ENCODE results near the gene CSMD2. TPM values are rescaled to one million over a fixed set of nuclear protein-coding genes. Genes with fewer than 3 reads are reported as not detected.

The CSMD2 gene
- polyA plus RNA-seq, 1 of the 3 experiments (the other 2 are of a cell fraction), result not detected

DNA sequence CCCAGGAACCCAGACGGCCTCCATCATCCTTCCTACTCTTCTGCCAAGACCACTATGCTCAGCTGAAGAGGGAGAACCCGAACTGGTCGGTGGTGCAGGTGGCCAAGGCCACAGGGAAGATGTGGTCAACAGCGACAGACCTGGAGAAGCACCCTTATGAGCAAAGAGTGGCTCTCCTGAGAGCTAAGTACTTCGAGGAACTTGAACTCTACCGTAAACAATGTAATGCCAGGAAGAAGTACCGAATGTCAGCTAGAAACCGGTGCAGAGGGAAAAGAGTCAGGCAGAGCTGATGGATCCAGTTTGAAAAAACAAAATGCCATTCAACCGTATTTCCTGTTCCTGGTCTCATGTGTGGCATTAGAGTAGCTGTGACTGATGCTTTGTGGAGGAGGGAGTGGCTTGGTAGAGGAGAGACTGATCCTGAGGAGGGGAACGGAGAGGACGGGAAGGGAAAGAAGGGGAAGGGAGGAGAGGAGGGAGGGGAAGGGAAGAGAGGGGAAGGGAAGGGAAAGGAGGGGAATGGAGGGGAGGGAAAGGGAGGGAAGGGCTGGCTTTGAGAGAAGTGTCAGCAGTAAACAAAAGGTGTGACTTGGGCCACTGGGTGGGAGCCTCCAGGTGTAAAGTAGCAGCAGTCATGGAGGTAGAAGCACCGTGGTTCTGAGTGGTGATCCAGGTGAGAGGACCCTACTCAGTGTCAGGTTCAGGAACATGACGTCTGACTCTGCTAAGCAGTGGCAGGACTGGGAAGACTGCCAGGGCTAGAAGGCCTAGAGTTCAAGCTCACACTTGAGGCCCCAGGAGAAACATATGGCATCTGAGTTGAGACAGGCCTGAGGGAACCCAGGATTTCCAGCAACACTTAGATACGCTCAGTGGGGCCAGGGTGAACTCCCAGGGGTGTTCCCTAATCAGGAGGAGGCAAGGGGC lies 300.3 kb downstream of the CSMD2 start (continued):
- TF ChIP-seq, protein P1, sequence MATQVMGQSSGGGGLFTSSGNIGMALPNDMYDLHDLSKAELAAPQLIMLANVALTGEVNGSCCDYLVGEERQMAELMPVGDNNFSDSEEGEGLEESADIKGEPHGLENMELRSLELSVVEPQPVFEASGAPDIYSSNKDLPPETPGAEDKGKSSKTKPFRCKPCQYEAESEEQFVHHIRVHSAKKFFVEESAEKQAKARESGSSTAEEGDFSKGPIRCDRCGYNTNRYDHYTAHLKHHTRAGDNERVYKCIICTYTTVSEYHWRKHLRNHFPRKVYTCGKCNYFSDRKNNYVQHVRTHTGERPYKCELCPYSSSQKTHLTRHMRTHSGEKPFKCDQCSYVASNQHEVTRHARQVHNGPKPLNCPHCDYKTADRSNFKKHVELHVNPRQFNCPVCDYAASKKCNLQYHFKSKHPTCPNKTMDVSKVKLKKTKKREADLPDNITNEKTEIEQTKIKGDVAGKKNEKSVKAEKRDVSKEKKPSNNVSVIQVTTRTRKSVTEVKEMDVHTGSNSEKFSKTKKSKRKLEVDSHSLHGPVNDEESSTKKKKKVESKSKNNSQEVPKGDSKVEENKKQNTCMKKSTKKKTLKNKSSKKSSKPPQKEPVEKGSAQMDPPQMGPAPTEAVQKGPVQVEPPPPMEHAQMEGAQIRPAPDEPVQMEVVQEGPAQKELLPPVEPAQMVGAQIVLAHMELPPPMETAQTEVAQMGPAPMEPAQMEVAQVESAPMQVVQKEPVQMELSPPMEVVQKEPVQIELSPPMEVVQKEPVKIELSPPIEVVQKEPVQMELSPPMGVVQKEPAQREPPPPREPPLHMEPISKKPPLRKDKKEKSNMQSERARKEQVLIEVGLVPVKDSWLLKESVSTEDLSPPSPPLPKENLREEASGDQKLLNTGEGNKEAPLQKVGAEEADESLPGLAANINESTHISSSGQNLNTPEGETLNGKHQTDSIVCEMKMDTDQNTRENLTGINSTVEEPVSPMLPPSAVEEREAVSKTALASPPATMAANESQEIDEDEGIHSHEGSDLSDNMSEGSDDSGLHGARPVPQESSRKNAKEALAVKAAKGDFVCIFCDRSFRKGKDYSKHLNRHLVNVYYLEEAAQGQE (IDR thresholded peaks at IDR 0.05; ENCODE audit: low read depth, low read length), result no peak

DNA sequence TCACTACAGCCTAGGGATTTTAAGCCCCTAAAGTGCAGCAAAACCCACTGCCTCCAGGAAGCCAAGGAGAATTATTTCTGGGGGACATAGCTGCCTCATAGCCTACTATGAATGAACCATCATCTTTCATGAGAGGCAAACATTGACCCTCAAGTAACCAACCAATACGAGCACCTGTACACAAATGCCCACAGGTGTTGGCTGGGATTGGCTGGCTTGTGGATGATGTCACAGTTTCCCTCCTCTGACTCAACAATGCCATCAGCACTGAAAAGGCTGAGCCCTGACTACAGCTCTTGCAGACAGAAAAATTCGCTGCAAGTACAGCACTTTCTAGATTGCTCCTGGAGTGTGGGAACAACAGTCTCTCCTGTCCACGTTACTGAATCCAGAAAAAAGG lies 301.3 kb downstream of the CSMD2 start, which contains the start of gene HMGB4:
TSS of gene HMGB4 (plus strand) at position 301 of the 400 bp plus-strand sequence. CDS start 113 bp downstream, outside the sequence.
- POLR2A ChIA-PET, result no interaction called here
- no peak within 1 kb of the TSS for H3K4me3 ChIP-seq (ENCODE audit: low read depth in 2 of 2, low read length in 1 of 2)

More for the DNA sequence above, 301.3 kb downstream of the CSMD2 start, which contains the start of gene HMGB4:
- no peak within 1 kb of the TSS for H3K4me2 ChIP-seq
- 28% methylated on average over 3 of the region's 3 CpGs for WGBS (ENCODE audit: low lambda C conversion rate)
- H3K27ac ChIP-seq (ENCODE audit: low read depth in 2 of 2, low read length in 1 of 2), result no peak within 1 kb of the TSS
- H3F3A ChIP-seq (replicated peaks; ENCODE audit: insufficient read depth), result no peaks in the 10 kb centered on the region
- CTCF ChIA-PET, result no interaction called here
- H3K79me2 ChIP-seq (ENCODE audit: insufficient read depth), result no peaks in the 10 kb centered on the region
- H3K36me3 ChIP-seq (replicated peaks in 1 of 2; ENCODE audit: control insufficient read depth in 1 of 2, insufficient read depth in 2 of 2, low read length in 1 of 2), result no peaks in the 10 kb centered on the region
- H3K9ac ChIP-seq, result no peak within 1 kb of the TSS
- no peak within 1 kb of the TSS for H2AFZ ChIP-seq (ENCODE audit: low read depth)
- H3K27me3 ChIP-seq (ENCODE audit: insufficient read depth), result no peaks in the 10 kb centered on the region
- DNase-seq, result no peak
- TF ChIP-seq, protein P2, sequence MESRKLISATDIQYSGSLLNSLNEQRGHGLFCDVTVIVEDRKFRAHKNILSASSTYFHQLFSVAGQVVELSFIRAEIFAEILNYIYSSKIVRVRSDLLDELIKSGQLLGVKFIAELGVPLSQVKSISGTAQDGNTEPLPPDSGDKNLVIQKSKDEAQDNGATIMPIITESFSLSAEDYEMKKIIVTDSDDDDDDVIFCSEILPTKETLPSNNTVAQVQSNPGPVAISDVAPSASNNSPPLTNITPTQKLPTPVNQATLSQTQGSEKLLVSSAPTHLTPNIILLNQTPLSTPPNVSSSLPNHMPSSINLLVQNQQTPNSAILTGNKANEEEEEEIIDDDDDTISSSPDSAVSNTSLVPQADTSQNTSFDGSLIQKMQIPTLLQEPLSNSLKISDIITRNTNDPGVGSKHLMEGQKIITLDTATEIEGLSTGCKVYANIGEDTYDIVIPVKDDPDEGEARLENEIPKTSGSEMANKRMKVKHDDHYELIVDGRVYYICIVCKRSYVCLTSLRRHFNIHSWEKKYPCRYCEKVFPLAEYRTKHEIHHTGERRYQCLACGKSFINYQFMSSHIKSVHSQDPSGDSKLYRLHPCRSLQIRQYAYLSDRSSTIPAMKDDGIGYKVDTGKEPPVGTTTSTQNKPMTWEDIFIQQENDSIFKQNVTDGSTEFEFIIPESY (IDR thresholded peaks at IDR 0.05; ENCODE audit: borderline replicate concordance, low read depth), result no peak
- TF ChIP-seq SMC3 (IDR thresholded peaks at IDR 0.05; ENCODE audit: low read depth, low read length), result no peak
- TF ChIP-seq MXI1 (IDR thresholded peaks at IDR 0.05; ENCODE audit: low read depth, low read length), result no peak
- TF ChIP-seq FOSL2 (IDR thresholded peaks at IDR 0.05; ENCODE audit: borderline replicate concordance, low read depth), result no peak
- TF ChIP-seq YY1 (IDR thresholded peaks at IDR 0.05; ENCODE audit: low read depth), result no peak
- TF ChIP-seq, protein P3, sequence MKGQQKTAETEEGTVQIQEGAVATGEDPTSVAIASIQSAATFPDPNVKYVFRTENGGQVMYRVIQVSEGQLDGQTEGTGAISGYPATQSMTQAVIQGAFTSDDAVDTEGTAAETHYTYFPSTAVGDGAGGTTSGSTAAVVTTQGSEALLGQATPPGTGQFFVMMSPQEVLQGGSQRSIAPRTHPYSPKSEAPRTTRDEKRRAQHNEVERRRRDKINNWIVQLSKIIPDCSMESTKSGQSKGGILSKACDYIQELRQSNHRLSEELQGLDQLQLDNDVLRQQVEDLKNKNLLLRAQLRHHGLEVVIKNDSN (IDR thresholded peaks at IDR 0.05; ENCODE audit: borderline replicate concordance, low read depth), result no peak
- no peak for TF ChIP-seq ELF1 (IDR thresholded peaks at IDR 0.05)
- TF ChIP-seq RAD21 (IDR thresholded peaks at IDR 0.05; ENCODE audit: low read length), result no peak
- TF ChIP-seq, protein P4, sequence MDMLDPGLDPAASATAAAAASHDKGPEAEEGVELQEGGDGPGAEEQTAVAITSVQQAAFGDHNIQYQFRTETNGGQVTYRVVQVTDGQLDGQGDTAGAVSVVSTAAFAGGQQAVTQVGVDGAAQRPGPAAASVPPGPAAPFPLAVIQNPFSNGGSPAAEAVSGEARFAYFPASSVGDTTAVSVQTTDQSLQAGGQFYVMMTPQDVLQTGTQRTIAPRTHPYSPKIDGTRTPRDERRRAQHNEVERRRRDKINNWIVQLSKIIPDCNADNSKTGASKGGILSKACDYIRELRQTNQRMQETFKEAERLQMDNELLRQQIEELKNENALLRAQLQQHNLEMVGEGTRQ (IDR thresholded peaks at IDR 0.05; ENCODE audit: borderline replicate concordance, low read depth, low read length), result no peak
- TF ChIP-seq, protein P5, sequence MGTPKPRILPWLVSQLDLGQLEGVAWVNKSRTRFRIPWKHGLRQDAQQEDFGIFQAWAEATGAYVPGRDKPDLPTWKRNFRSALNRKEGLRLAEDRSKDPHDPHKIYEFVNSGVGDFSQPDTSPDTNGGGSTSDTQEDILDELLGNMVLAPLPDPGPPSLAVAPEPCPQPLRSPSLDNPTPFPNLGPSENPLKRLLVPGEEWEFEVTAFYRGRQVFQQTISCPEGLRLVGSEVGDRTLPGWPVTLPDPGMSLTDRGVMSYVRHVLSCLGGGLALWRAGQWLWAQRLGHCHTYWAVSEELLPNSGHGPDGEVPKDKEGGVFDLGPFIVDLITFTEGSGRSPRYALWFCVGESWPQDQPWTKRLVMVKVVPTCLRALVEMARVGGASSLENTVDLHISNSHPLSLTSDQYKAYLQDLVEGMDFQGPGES (IDR thresholded peaks at IDR 0.05; ENCODE audit: low read depth, low read length), result no peak
- no peak for TF ChIP-seq TAF1 (IDR thresholded peaks at IDR 0.05; ENCODE audit: borderline replicate concordance, low read depth, low read length)
- TF ChIP-seq FOXJ3 (CRISPR knock-in tag; IDR thresholded peaks at IDR 0.05), result no peak
- TF ChIP-seq, protein P6, sequence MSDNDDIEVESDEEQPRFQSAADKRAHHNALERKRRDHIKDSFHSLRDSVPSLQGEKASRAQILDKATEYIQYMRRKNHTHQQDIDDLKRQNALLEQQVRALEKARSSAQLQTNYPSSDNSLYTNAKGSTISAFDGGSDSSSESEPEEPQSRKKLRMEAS (IDR thresholded peaks at IDR 0.05; ENCODE audit: low read depth), result no peak
- no peak for TF ChIP-seq GABPA (IDR thresholded peaks at IDR 0.05; ENCODE audit: low read depth)
- no peak for TF ChIP-seq SIN3A (IDR thresholded peaks at IDR 0.05; ENCODE audit: borderline replicate concordance, low read depth, low read length)
- no peaks in the 10 kb centered on the region; a peak in 1 of 4 replicates for H3K4me1 ChIP-seq (ENCODE audit: control insufficient read depth in 1 of 2, insufficient read depth in 2 of 2, low read depth in 1 of 2, low read length in 1 of 2)
- no peaks in the 10 kb centered on the region for H3K9me2 ChIP-seq
- no peaks in the 10 kb centered on the region for H3K9me3 ChIP-seq
- no peaks in the 10 kb centered on the region for H4K20me1 ChIP-seq (ENCODE audit: insufficient read depth)
